Endothelial cell of hepatic sinusoid (primary cell): ENCODE measurements around the gene ZSWIM7.
"Not testable (repeated sequence)": the region's sequence is repeated elsewhere in the genome, so short reads cannot be mapped to it uniquely, and the experiment has no call there.

ENCODE experiments used
- in situ Hi-C: cut with HindIII; loops from 2 replicates; pipeline ENCODE4 v1.10.0; 2017; ENCODE audit warnings: low sequenced_read_pairs

ZSWIM7 gene

DNA sequence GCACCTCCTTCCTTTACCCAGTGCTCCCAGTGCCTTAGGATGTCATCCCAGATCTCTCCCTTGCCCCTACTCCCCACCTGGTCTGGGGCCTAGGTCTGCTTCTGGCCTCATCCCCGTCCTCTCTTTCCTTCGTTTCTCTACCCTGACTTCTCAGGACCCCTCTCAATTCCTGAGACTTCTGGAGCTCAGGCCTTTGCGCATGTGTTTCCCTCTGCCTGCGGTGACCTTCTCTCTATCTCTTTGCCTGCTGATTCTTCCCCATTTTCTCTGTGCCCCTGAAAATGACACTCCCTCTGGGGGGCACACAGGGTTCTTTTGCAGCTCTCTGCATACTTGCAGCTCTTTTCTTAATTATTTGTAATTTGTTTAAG lies 41.0 kb downstream of the ZSWIM7 start:
- in situ Hi-C loops = no loop called here

DNA sequence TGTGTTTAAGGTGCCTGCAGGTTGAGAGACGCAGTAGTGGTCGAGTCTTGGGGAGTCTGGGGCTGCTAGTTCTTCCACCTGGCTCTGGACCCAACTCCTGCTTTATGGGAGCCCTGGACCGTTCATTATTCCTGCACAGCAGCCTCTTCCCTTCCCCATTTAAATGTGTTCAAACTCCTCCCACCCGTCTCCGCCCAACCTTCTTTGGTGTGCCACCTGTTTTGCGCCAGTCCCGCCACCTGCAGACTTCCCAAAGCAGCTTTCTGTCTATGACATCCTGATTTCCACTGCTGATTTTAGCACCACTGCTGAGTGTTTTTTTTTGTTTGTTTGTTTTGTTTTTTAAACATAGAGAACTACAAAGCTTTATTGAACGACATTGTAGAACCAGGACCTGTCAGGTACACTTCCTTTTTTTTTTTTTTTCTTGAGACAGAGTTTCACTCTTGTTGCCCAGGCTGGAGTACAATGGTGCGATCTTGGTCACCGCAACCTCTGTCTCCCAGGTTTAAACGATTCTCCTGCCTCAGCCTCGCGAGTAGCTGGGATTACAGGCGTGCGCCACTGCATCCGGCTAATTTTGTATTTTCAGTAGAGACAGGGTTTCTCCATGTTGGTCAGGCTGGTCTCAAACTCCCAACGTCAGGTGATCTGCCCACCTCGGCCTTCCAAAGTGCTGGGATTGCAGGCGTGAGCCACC lies 41.7 kb downstream of the ZSWIM7 start:
- in situ Hi-C loops = no loop called here

DNA sequence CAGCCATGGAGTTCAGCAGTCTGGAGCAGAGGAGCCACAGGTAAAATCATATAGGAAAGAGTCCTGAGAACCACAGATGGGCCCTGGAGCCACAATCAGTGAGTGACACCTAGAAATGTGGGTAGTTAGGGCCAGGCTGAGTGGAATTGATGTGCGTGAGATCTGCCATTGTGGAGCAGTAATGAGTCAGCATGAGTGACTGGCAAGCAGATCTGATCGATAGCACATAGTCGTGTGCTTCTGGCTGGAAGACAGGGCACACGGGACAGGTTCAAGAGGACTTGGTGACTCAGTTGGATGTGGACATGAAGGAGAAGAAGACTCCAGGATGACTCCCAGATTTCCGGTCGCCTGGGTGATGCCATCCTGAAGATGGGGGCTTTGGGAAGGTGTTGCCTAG lies 42.3 kb downstream of the ZSWIM7 start:
- in situ Hi-C loops = no loop called here

DNA sequence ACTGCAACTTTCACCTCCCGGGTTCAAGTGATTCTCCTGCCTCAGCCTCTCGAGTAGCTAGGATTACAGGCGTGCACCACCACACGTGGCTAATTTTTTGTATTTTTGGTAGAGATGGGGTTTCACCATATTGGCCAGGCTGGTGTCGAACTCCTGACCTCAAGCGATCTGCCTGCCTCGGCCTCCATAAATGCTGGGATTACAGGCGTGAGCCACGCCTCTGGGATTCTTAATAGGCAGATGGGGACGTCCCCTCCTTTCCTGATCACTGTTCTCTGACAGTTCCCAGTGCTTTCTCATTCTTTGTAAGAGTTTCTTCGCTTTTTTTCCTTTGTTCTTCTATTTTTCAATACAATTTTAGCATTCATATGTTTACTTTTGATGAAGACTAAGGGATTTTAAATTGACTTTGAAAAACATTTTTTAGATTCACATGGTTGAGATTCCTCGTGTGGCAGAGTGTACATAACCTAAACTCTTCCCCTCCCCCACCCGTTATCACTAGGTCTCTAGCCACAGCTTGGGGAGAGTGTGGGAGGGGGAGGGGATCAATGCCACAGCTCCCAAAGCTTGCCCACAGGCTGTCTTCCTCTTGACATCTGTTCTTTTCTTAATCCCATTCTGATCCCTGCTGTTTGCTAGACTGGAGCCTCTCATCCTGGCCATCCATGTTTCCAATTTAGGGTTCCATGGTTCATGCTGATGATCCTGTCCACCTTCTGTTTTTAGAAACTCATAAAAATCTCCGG lies 43.5 kb downstream of the ZSWIM7 start:
- in situ Hi-C loops = no loop called here

DNA sequence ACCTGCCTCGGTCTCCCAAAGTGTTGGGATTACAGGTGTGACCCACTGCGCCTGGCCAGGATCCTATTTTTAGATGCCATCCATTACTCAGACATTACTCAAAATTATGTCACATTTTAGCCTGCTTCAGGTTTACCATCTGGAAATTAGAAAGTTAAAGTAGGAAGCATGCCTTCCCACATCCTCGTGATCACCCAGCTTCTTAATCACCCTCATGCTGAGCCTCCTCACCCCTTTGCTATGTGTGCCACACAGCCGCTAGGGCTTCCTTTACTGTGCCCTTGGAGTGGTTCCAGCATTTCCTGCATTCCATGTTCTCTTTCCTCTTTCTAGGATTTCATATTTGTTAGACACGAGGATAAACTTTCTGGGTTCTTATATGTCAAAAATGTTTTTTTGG lies 45.3 kb downstream of the ZSWIM7 start:
- in situ Hi-C loops = no loop called here

DNA sequence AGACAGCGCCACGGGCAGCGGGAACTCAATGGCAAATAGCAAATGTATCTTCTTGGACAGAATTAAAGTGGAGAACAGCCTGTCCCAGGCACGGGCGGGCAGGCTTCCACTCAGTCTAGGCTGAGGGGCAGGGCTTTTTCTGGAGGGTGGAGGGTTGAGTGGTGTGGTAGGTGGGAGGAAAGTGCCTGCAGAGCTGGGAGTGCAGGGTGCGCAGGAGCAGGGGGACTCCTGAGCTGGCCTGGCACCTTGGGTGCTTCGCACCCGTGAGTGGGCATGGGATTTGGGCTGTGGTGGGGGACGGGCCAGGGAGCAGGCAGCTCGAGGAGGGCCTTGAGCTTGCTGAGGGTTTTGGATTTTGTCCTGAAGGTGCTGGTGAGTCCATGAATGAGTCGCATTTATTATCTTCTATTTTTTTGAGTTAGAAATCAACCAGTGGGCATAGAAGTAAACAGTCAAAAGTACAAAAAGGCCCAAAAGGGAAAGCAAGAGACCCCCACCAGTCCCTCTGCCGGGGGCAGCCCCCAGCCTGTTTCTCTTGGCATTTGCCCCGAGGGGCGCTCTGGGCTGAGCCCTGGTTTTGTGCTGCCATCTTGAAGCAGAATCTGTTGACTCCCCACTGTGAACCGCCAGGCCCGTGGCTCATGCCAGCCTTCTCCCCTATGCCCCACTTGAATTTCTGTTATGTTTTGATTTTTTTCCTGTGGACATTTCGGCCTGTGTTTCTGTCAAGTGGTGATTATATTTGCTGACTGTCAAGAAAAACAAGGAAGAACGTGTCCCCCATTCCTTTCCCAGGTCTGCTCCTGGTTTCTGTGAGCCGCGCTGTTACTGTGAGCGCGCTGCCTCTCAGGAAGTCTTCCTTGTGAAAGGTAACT lies 46.4 kb downstream of the ZSWIM7 start:
- in situ Hi-C loops = no loop called here

DNA sequence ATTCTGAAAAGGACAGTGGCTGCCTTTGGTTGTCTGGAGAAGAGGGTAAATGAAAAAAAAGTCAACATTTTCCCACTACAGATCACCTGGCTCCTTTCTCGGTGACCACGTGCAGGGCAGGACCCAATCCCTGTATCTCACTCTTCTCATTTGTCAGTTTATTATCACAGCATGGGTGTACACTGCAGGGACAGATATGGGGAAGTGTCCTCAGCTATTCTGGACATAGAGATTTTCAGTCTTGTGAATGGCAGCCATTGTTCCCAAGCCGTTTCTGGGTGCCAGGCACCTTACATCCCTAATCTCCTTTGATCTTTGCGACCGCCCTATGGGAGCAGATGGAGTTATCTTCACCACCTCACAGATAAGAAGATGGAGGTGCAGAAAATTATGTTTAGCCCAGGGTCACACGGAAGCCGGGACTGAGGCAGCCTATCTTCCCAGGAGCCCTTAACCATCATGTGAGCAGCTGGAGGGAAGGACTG lies 47.4 kb downstream of the ZSWIM7 start:
- in situ Hi-C loops = no loop called here

DNA sequence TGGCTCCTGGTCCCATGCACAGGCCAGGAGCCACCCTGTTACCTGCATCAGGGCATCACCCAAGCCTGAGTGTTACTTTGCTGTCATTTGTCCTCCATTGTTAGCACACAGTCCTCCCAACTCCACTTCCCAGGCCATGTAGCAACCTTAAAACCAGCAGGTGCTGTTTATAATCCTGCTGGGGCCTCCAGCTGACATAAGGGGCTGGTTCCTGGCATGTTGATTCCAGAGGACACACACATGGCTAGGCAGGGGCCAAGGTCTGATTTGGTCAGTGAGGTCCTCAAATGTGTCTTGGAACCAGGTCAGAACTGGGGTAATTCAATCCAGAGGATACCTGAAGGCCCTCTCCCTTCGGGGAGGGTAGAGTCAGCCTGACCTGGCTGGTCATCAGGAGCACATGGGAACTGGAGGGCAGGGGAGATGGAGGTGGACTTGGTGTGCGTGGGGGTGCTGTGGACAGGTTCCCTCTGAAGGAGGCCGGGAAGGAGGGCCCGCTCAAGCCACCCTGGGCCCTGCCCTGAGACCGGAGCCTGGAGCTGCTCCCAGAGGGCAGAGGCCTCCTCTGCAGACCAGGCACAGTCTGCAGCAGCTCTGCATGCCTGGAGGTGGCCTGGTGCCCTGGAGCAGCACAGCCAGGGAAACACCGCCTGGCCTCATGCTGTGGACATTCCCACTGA lies 48.0 kb downstream of the ZSWIM7 start:
- in situ Hi-C loops = no loop called here

DNA sequence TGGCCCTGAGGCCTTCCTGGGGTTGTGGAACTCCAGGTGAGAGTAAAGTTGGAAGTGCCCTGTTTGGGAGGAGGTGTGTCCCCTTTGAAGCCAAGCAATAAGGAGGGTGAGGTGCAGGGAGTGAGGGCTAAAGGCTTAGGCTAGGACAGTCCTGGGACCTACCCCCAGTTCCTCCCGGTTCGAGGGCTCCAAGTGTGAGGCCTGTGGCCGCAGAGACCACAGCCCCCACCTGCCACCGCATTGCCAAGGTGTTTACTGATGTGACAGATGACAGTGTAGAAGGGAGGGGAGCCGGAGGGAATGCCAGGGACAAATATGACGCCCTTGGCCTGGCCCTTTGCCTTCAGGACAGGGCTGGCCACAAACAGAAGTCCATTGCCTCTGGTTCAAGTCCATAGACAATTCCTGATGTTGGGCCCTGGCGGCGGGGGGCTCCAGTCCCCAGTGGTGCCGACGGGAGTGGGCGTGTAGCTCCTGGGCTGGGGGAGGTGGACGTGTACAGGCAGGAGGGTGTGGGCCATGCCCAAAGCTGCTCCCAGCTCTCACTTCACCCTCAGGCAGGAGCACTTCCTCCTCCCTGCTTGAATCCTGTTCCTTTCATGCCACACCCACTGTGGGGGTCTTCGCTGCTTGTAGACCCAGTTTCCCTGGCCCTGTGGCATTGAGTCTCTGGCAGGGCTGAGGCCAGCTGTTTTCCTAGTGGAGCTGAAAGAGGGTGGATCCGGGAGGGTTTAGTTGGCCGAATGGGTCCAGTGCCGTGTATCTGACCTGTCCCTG lies 51.3 kb downstream of the ZSWIM7 start:
- in situ Hi-C loops = loop anchor here (5.0 kb wide), 1 partner anchor 64 kb away; no protein-coding TSS in a partner anchor

DNA sequence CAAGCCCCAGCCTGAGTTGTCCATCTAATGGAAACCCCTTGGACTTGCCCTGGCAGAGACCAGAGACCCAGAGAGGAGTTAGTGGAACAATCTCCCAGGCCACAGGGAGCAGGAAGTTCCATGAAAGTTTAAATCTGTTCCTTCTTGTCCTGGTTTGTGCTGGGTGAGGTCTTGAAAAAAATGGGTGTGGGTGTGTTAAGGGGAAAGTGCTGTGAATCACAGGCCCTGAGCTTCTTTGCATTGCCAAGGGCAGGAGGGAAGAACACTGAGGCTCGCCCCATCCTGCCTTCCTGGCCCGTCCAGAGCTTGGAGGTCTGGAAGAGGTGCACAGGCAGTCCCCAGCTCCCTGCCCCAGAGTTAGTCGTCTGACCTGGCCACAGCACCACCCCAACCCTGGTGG lies 52.2 kb downstream of the ZSWIM7 start:
- in situ Hi-C loops = loop anchor here (5.0 kb wide), 1 partner anchor 65 kb away; no protein-coding TSS in a partner anchor

DNA sequence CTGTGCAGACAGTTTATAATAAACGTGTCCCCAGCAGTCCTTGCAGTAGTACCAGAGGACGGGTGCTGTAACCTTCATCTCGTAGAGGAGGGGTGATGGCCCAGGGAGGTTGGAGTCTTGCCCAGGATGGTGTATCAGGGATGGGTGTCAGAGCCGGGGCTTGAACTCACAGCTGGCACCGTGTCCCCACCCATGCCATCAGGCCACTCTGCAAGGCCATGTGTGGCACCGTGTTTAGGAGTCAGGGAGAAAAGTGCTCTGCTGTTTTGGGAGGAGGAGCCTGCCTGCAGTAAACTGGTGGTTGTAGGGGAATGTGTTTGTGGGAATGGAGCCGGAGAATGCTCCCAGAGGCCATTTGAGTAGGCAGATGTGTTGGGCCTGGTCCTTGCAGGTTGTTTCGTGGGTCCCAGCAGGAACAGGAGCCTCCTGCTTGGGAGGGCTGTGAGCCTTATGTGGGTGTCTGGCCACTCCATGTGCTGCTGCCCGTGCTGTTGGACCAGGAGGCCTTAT lies 52.8 kb downstream of the ZSWIM7 start:
- in situ Hi-C loops = loop anchor here (5.0 kb wide), 1 partner anchor 66 kb away; no protein-coding TSS in a partner anchor

DNA sequence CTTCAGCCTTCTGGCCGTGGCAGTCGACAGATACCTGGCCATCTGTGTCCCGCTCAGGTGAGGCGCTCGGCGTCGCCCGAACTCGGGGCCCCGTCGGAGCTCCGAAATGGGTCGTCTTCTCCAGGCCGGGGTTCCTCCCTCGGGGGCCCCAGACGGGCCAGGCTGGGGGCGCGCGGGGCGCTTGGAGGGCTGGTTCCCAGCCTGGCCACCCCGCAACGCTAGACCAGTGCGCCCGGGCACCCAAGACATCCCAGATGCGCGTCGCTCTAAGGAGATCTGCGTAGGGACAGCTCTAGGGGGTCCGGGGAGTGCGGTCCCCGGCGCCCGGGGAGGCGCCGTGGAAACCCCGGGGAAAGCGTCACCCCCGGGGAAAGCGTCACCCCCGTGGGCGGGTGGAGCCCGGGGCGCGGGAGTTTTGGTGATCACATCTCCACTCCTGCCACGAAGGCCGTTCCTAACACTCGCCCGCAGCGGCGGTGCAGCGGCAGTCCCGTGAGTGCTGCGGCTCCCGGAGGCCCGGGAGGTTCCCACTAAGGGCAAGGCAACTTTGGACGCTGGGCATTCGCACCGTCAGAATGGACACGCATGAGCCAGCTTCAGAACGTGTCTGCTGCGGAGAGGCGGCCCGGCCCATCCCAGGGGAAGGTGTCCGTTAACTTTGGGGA lies 53.8 kb downstream of the ZSWIM7 start:
- in situ Hi-C loops = loop anchor here (5.0 kb wide), 1 partner anchor 67 kb away; no protein-coding TSS in a partner anchor

DNA sequence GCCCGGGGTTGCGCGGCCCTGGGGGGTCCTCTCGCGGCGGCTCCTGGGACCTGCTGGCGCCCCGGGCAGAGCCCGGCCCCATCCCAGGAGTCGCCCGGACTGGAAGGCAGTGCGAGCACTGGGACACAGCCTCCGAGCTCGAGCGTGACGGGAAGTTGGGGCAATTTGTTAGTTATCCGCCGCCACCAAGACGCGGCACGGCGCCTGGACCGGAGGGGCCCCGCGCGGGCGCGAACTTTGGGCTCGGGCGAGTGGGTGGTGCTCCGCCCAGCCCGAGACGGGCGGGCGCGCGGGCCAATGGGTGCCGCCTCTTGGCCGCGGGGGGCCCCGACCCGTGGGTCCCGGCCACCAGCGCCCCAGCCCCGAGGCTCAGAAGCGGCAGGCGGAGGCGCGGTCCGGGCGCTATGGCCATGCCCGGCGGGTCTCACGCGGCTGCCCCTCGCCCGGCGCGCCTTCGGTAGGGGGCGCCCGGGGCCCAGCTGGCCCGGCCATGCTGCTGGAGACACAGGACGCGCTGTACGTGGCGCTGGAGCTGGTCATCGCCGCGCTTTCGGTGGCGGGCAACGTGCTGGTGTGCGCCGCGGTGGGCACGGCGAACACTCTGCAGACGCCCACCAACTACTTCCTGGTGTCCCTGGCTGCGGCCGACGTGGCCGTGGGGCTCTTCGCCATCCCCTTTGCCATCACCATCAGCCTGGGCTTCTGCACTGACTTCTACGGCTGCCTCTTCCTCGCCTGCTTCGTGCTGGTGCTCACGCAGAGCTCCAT lies 54.6 kb downstream of the ZSWIM7 start, which contains the start of gene ADORA2B:
Gene ADORA2B, plus strand, starts transcription at position 372 of the 768 bp plus-strand sequence. Its CDS starts 119 bp downstream, at position 491.
- in situ Hi-C loops = loop anchor here (5.0 kb wide), 2 partner anchors 53 to 67 kb away; no protein-coding TSS in a partner anchor

DNA sequence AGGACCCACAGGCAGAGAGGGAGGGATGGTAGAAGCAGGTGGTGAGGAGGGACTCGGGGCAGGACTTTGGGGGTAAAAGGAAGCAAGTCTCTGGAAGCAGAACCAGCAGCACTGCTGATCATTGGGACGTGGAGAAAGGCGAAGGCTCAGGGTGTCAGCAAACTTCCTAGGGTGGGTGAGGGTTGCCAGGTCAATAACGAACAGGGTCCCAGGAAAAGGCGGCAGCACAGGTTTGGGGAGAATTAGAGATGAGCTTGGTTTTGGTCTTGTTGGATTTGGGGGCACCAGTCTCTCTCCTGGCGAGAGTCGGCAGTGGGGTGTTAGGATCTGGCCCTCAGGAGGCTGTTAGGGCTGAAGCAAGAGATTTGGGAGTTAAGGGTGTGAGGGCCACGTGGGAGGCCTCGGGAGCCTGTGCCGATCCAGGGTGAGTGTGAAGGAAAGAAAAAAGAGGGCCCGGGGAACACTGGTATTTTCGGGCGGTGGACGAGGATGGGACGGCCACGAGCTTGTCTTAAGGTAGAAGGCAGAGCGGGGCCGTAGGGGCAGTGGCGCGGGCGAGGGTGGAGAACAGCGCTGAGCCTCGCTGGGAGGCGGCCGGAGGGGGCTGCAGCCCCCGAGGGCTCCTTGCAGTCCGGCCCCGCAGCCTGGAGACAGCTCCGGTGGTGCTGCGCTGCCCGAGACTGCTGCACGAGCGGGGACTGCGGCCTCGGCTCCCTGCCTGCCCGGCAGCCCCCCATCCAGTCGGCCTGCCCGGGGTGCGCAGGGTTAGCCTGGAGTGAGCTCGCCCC lies 55.3 kb downstream of the ZSWIM7 start:
- in situ Hi-C loops = loop anchor here (5.0 kb wide), 1 partner anchor 52 kb away; no protein-coding TSS in a partner anchor

DNA sequence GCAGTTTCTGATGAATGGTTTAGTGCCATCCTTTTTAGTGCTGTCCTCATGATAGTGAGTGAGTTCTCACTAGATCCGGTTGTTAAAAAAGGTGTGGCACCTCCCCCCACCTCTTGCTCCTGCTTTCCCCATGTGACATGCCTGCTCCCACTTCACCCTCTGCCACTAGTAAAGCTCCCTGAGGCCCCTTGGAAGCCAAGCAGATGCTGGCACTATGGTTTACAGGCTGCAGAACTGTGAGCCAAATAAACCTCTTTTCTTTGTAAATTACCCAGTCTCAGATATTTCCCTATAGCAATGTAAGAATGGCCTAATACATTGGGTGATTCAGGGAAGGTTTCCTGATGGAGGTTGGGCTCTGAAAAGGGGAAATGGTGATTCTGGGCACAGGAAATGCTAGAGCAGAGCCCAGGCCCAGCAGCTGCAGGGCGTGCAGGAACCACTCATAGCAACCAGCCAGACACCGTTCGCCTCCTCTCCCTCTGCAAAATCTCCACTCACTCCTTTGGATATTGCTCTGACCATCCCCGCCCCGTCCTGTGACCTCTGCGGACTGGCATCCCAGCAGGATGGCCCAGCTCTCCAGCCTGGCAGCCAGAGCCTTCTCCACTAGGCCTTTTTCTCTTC lies 57.2 kb downstream of the ZSWIM7 start:
- in situ Hi-C loops = loop anchor here (5.0 kb wide), 1 partner anchor 50 kb away; no protein-coding TSS in a partner anchor

DNA sequence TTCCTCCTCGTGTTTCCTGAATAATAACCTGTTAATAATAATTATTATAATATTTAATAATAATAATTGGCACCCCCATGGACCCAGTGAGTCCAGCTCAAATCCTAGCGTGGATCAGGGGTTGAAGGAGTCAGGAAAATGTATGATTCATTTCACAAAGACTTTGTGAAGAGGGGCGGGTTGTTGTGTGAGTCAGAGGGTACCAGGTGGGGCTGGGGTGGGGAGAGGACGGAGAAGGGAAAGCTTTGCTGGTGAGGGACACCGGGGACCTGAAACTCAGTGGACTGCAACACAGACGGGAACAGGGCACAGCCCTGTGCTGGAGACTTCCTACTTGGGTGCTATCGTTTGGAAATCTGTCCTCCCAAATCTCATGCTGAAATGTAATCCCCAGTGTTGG lies 57.7 kb downstream of the ZSWIM7 start:
- in situ Hi-C loops = loop anchor here (5.0 kb wide), 1 partner anchor 49 kb away; no protein-coding TSS in a partner anchor

DNA sequence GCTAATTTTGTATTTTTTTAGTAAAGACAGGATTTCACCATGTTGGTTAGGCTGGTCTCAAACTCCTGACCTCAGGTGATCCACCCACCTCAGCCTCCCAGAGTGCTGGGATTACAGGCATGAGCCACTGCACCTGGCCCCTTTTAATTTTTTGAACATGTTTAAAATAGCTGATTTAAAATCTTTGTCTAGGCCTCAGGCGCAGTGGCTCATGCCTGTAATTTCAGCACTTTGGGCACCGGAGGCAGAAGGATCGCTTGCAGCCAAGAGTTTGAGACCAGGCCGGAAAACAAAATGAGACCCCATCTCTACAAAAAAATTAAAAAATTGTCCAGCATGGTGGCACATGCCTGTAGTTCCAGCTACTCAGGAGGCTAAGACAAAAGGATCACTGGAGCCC lies 63.0 kb downstream of the ZSWIM7 start:
- in situ Hi-C loops = not testable (repeated sequence)
